ENCODE results near the gene FAM177A1. TPM values are rescaled to one million over a fixed set of nuclear protein-coding genes. Genes with fewer than 3 reads are reported as not detected.

FAM177A1 gene
- total and polyA plus RNA-seq, 2 of the 13 experiments (the other 11 are each of a cell fraction or from before 2014, with no cell fraction given), result 72.9 to 119 TPM

GRCh38 chr14:35078082-35078481 lies 32.0 kb downstream of the FAM177A1 start (continued):
- TF ChIP-seq ZNF775 (CRISPR knock-in tag; IDR thresholded peaks at IDR 0.05; ENCODE audit: borderline replicate concordance) (no peak), ERF (CRISPR knock-in tag; IDR thresholded peaks at IDR 0.05) (peak; percentile 40; the same call in 1 of the 2 replicates), ZNF891 (CRISPR knock-in tag; IDR thresholded peaks at IDR 0.05) (no peak), ZNF616 (CRISPR knock-in tag; IDR thresholded peaks at IDR 0.05; ENCODE audit: low read depth) (no peak), ARID3A (IDR thresholded peaks at IDR 0.05; ENCODE audit: low read depth, low read length) (peak; percentile 23; the same call in 1 of the 2 replicates), ZMYM4 (CRISPR knock-in tag; IDR thresholded peaks at IDR 0.05) (peak; percentile 86), AKNA (CRISPR knock-in tag; IDR thresholded peaks at IDR 0.05; ENCODE audit: borderline replicate concordance) (no peak), NR0B2 (CRISPR knock-in tag; IDR thresholded peaks at IDR 0.05) (no peak), FOXA3 (CRISPR knock-in tag; IDR thresholded peaks at IDR 0.05) (0 out of 2 replicates have a peak, but pooled peaks have one; percentile 18), PRDM10 (CRISPR knock-in tag; IDR thresholded peaks at IDR 0.05; ENCODE audit: low read depth) (no peak), ZNF737 (CRISPR knock-in tag; IDR thresholded peaks at IDR 0.05; ENCODE audit: borderline replicate concordance) (no peak), SOX5 (CRISPR knock-in tag; IDR thresholded peaks at IDR 0.05; ENCODE audit: borderline replicate concordance) (0 out of 2 replicates have a peak, but pooled peaks have one; percentile 30), ZNF432 (CRISPR knock-in tag; IDR thresholded peaks at IDR 0.05; ENCODE audit: borderline replicate concordance) (no peak), LBX2 (CRISPR knock-in tag; IDR thresholded peaks at IDR 0.05; ENCODE audit: borderline replicate concordance) (no peak), ATAD3A (CRISPR knock-in tag; IDR thresholded peaks at IDR 0.05) (no peak), PREB (CRISPR knock-in tag; IDR thresholded peaks at IDR 0.05) (no peak), ZNF558 (CRISPR knock-in tag; IDR thresholded peaks at IDR 0.05; ENCODE audit: borderline replicate concordance) (no peak), TOE1 (CRISPR knock-in tag; IDR thresholded peaks at IDR 0.05) (no peak)
